Kidney (tissue), 14 donors: ENCODE data around the gene SMYD3. TPM values are rescaled to one million over a fixed set of nuclear protein-coding genes. Genes with fewer than 3 reads are reported as not detected.

Source experiments
- DNase-seq, 5 donors: peaks; one replicate each; pipeline ENCODE4 v3.0.0-alpha.2; 2013 to 2020
- FAIRE-seq: peaks from 2 replicates; lab custom pipeline; 2012; peaks lifted over from hg19 to GRCh38; lab: Jason Lieb, UNC
- H3K27ac ChIP-seq, 2 donors: one replicate each; pipeline ENCODE4 v1.7.0; 2013; ENCODE audit warnings: low read depth in 2 of 2, low read length in 2 of 2, inconsistent platforms in 1 of 2
- H3K27me3 ChIP-seq: one replicate; pipeline ENCODE4 v1.7.1; 2013; ENCODE audit warnings: low read length, inconsistent platforms; ENCODE audit not compliant: control insufficient read depth, insufficient read depth
- H3K36me3 ChIP-seq, 3 donors: one replicate each; pipeline versions ENCODE4 v1.7.0 to v1.7.1; 2013; ENCODE audit warnings: low read length in 3 of 3, control low read depth in 1 of 3, inconsistent platforms in 1 of 3; ENCODE audit not compliant: insufficient read depth in 3 of 3, control insufficient read depth in 2 of 3
- H3K4me1 ChIP-seq, 3 donors: one replicate each; pipeline versions ENCODE4 v1.7.0 to v1.7.1; 2013; ENCODE audit warnings: low read length in 3 of 3, inconsistent platforms in 1 of 3, low read depth in 1 of 3; ENCODE audit not compliant: control insufficient read depth in 2 of 3, insufficient read depth in 2 of 3
- H3K4me3 ChIP-seq, 3 donors: one replicate each; pipeline versions ENCODE4 v1.7.0 to v1.8.1; 2013; ENCODE audit warnings: low read length in 3 of 3, control low read depth in 1 of 3, inconsistent platforms in 1 of 3
- H3K9ac ChIP-seq, 3 donors: one replicate each; pipeline versions ENCODE4 v1.7.0 to v1.7.1; 2013; ENCODE audit warnings: low read length in 3 of 3, control low read depth in 1 of 3, inconsistent platforms in 1 of 3
- H3K9me3 ChIP-seq, 3 donors: one replicate each; pipeline versions ENCODE4 v1.7.0 to v1.7.1; 2013; ENCODE audit warnings: low read length in 3 of 3, control low read depth in 1 of 3, inconsistent platforms in 1 of 3; ENCODE audit not compliant: control insufficient read depth in 2 of 3, insufficient read depth in 1 of 3
- intact Hi-C: fragments of 100-400 bp; cut with DNase I; formaldehyde crosslinking; loops from one replicate; pipeline ENCODE4 v1.11.1; 2022
- polyA plus RNA-seq: library from polyadenylated mRNA; stranded (reverse); fragments of 350-450 nt; fragmentation: Illumina TruSeq; extraction: RNeasy Lipid Tissue Mini Kit (QIAGEN cat#74804); gene quantifications from one replicate; pipeline ENCODE4 v1.2.3, GENCODE V29; 2014; ENCODE audit warnings: low read depth, low replicate concordance; ENCODE audit not compliant: insufficient read depth
- total RNA-seq: library from RNA; stranded (reverse); fragmentation: NEBNext Ultra II Directional; extraction: Animal tissue kit (Norgen Biotek cat#: 25700); gene quantifications from one replicate; pipeline ENCODE4 v1.2.1, GENCODE V29; 2021
- TF ChIP-seq, protein P1 (sequence below): IDR thresholded peaks from 3 replicates; pipeline ENCODE4 v1.5.1; 2012; ENCODE audit warnings: mild to moderate bottlenecking, moderate library complexity, borderline replicate concordance; ENCODE audit not compliant: insufficient read depth; ENCODE audit errors: extremely low read depth
- donor health status: control.
- donor health status: control.
- donor health status: control.
- donor health status: control.
- donor health status: control.
- donor health status: DM: yes; HTN: yes; CAD: no.
- donor health status: Normal renal cell carcinoma (clear cell type).

Gene SMYD3
- total and polyA plus RNA-seq, 2 donors from 2014 or later = 23.3 to 23.9 TPM

DNA sequence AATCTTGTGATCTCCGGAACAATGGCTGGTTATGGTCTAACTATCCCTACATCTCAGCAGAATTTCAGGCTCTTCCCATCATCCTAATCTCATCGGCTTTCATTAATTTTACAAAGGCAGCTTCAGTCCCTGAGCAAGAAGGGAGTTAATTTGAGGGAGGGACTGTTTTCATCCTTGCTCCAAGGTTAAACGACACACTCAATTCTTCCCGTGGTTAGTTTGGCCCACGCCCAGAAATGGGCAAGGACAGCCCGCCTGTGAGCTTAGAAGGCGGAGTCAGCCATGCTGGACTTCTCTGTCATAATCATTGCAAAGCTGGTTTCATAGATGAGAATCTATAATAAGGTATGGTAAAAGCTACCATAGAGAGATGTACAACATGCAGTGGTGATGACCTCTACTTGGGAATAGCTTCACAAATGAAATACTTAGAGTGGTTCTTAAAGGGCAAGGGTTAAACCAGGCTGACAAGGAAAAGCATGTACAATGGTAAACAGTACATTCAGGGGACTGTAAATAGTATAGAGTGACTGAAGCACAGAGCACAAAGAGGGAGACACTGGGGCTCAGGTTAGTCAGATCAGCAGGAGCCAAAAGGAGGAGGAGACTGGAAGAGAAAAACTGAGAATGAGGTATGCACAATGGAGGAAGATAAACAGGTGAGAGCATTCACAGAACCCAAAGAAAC, 108.8 kb downstream of the SMYD3 start:
- Histone ChIP-seq H3K4me1 (peaks cover 0 to 3% (median 0%) of the 10 kb centered on the region in 3 donors), H3K9me3 (no peaks in the 10 kb centered on the region), H3K4me3 (no peak overlapping the region), H3K27ac (no peak overlapping the region), H3K9ac (no peak overlapping the region), H3K36me3 (no peaks in the 10 kb centered on the region), H3K27me3 (no peaks in the 10 kb centered on the region)
- intact Hi-C loops = no loop called here
- TF ChIP-seq, protein P1, sequence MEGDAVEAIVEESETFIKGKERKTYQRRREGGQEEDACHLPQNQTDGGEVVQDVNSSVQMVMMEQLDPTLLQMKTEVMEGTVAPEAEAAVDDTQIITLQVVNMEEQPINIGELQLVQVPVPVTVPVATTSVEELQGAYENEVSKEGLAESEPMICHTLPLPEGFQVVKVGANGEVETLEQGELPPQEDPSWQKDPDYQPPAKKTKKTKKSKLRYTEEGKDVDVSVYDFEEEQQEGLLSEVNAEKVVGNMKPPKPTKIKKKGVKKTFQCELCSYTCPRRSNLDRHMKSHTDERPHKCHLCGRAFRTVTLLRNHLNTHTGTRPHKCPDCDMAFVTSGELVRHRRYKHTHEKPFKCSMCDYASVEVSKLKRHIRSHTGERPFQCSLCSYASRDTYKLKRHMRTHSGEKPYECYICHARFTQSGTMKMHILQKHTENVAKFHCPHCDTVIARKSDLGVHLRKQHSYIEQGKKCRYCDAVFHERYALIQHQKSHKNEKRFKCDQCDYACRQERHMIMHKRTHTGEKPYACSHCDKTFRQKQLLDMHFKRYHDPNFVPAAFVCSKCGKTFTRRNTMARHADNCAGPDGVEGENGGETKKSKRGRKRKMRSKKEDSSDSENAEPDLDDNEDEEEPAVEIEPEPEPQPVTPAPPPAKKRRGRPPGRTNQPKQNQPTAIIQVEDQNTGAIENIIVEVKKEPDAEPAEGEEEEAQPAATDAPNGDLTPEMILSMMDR = no peak
- DNase-seq = no peak
- no peak for FAIRE-seq

DNA sequence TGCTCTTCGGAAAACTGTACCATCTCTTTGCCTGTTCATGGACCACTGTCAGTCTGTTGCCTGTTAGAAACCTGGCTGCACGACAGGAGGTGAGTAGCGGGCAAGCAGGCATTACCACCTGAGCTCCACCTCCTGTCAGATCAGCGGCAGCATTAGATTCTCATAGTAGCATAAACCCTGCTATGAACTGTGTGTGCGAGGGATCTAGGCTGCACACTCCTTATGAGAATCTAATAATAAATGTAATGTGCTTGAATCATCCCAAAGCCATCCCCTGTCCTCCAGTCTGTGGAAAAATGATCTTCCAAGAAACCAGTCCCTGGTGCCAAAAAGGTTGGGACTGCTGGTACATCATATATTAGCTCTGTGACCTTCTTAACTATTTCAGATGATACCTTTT, 110.0 kb downstream of the SMYD3 start:
- H3K9me3 ChIP-seq = no peaks in the 10 kb centered on the region
- H3K27ac ChIP-seq = no peak overlapping the region
- DNase-seq (no peak), FAIRE-seq (no peak)
- H3K36me3 ChIP-seq = no peaks in the 10 kb centered on the region
- no peak overlapping the region for H3K9ac ChIP-seq
- TF ChIP-seq, protein P1 = no peak
- peaks cover 0 to 3% (median 0%) of the 10 kb centered on the region in 3 donors for H3K4me1 ChIP-seq
- intact Hi-C loops = no loop called here
- no peak overlapping the region for H3K4me3 ChIP-seq
- H3K27me3 ChIP-seq = no peaks in the 10 kb centered on the region

DNA sequence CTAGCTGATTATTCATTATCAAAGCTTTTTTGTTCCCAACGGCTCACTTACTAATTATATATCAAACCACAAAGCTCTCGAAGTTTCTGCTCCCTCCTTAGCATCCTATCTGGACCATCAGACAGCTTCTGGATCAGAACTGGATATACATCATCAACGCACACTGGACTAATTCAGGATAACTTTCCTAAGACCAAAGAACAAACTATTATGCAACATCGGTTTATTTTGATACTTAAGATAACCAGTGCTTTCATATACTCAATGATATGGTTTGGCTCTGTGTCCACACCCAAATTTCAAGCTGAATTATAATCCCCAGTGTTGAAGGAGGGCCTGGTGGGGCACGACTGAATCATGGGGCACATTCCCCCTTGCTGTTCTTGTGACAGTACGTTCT, 110.8 kb downstream of the SMYD3 start:
- TF ChIP-seq, protein P1 = no peak
- Histone ChIP-seq H3K4me1 (peaks cover 0 to 3% (median 0%) of the 10 kb centered on the region in 3 donors), H3K27ac (no peak overlapping the region), H3K27me3 (no peaks in the 10 kb centered on the region), H3K36me3 (no peaks in the 10 kb centered on the region), H3K9ac (no peak overlapping the region), H3K4me3 (no peak overlapping the region), H3K9me3 (no peaks in the 10 kb centered on the region)
- intact Hi-C loops = no loop called here
- DNase-seq (no peak), FAIRE-seq (no peak)

DNA sequence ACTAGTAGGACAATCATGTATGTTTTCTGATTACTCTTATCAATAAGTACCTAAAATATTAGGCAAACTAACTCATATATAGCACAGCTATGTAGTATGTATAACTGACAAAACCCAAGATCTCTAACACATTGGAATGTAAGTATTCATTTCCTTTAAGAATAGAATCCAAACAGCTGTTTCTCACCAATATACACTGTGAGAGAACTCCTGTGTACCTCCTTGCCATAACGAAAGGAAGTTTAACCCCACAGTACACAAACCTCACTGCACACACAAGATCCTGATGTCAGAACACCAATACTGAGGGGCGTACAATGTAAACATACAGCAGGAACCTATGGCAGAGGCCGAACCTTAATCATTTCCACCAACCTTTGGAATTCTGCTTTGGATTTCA, 113.0 kb downstream of the SMYD3 start:
- no peak for FAIRE-seq
- H3K9ac ChIP-seq = no peak overlapping the region
- intact Hi-C loops = no loop called here

More for the DNA sequence above, 113.0 kb downstream of the SMYD3 start:
- no peak overlapping the region for H3K27ac ChIP-seq
- H3K9me3 ChIP-seq = peaks cover 0 to 7% (median 2%) of the 10 kb centered on the region in 3 donors
- no peaks in the 10 kb centered on the region for H3K36me3 ChIP-seq
- H3K4me1 ChIP-seq = peaks cover 0 to 3% (median 0%) of the 10 kb centered on the region in 3 donors
- no peaks in the 10 kb centered on the region for H3K27me3 ChIP-seq
- no peak for DNase-seq
- TF ChIP-seq, protein P1 = no peak
- no peak overlapping the region for H3K4me3 ChIP-seq
